Liver (tissue), 9 donors: Measurements from ENCODE around the gene SFMBT2. TPM values are rescaled to one million over a fixed set of nuclear protein-coding genes. Genes with fewer than 3 reads are reported as not detected.
"Not testable (repeated sequence)": the region's sequence is repeated elsewhere in the genome, so short reads cannot be mapped to it uniquely, and the experiment has no call there.

ENCODE experiments used
- DNase-seq: peaks from one replicate; pipeline ENCODE4 v3.0.0-alpha.2; 2017; ENCODE audit warnings: low spot score
- H3K27ac ChIP-seq, 2 donors: one replicate each; pipeline ENCODE4 v1.7.0; 2013; ENCODE audit warnings: inconsistent platforms in 2 of 2, low read length in 2 of 2, control low read depth in 1 of 2, low read depth in 1 of 2, mild to moderate bottlenecking in 1 of 2
- H3K27me3 ChIP-seq, 4 donors: one replicate each; pipeline versions ENCODE4 v1.6.1 to v1.7.0; 2013; ENCODE audit warnings: low read length in 3 of 4, inconsistent platforms in 1 of 4, mild to moderate bottlenecking in 1 of 4, moderate library complexity in 1 of 4; ENCODE audit not compliant: control insufficient read depth in 4 of 4, insufficient read depth in 4 of 4
- H3K36me3 ChIP-seq, 4 donors: one replicate each; pipeline versions ENCODE4 v1.6.1 to v1.7.0; 2013; ENCODE audit warnings: low read length in 3 of 4, mild to moderate bottlenecking in 3 of 4, low read depth in 1 of 4, moderate library complexity in 1 of 4; ENCODE audit not compliant: control insufficient read depth in 4 of 4, insufficient read depth in 3 of 4
- H3K4me1 ChIP-seq, 4 donors: one replicate each; pipeline versions ENCODE4 v1.6.1 to v1.7.0; 2013; ENCODE audit warnings: low read length in 3 of 4, mild to moderate bottlenecking in 3 of 4, moderate library complexity in 1 of 4; ENCODE audit not compliant: control insufficient read depth in 4 of 4, insufficient read depth in 4 of 4
- H3K4me3 ChIP-seq, 3 donors: one replicate each; pipeline versions ENCODE4 v1.6.1 to v1.7.0; 2013; ENCODE audit warnings: low read length in 3 of 3, control low read depth in 1 of 3, low read depth in 1 of 3, mild to moderate bottlenecking in 1 of 3
- H3K9ac ChIP-seq, 2 donors: one replicate each; pipeline ENCODE4 v1.7.0; 2013; ENCODE audit warnings: low read length in 2 of 2, mild to moderate bottlenecking in 2 of 2, moderate library complexity in 2 of 2, control low read depth in 1 of 2, low read depth in 1 of 2
- H3K9me3 ChIP-seq, 4 donors: one replicate each; pipeline versions ENCODE4 v1.6.1 to v1.7.0; 2013; ENCODE audit warnings: low read length in 3 of 4; ENCODE audit not compliant: control insufficient read depth in 4 of 4
- FOXA2 ChIP-seq: IDR thresholded peaks from 2 replicates; pipeline ENCODE4 v1.6.1; 2016; ENCODE audit warnings: antibody characterized with exemption
- HNF4A ChIP-seq, 2 donors: conservative IDR thresholded peaks; 2 replicates each; pipeline ENCODE4 v1.6.1; 2016; ENCODE audit warnings: antibody characterized with exemption in 2 of 2, mild to moderate bottlenecking in 2 of 2
- HNF4G ChIP-seq: IDR thresholded peaks from 2 replicates; pipeline ENCODE4 v1.6.1; 2016; ENCODE audit warnings: antibody characterized with exemption
- MAX ChIP-seq: IDR thresholded peaks from 2 replicates; pipeline ENCODE4 v1.6.1; 2016; ENCODE audit warnings: antibody characterized with exemption
- REST ChIP-seq: IDR thresholded peaks from 2 replicates; pipeline ENCODE4 v1.6.1; 2016; ENCODE audit warnings: antibody characterized with exemption, mild to moderate bottlenecking
- SP1 ChIP-seq: IDR thresholded peaks from 2 replicates; pipeline ENCODE4 v1.6.1; 2018; ENCODE audit warnings: antibody characterized with exemption, mild to moderate bottlenecking
- TAF1 ChIP-seq: conservative IDR thresholded peaks from 2 replicates; pipeline ENCODE4 v1.6.1; 2016; ENCODE audit warnings: antibody characterized with exemption, mild to moderate bottlenecking
- YY1 ChIP-seq: IDR thresholded peaks from 2 replicates; pipeline ENCODE4 v1.6.1; 2016; ENCODE audit warnings: antibody characterized with exemption, mild to moderate bottlenecking
- ZBTB33 ChIP-seq: IDR thresholded peaks from 2 replicates; pipeline ENCODE4 v1.6.1; 2016; ENCODE audit warnings: antibody characterized with exemption
- WGBS: extraction: QIAGEN DNeasy Blood & Tissue Kit; methylation state at CpG from one replicate; pipeline ENCODE4 v1.1.7; 2013; 5-methylcytosine and 5-hydroxymethylcytosine counted together
- polyA plus RNA-seq, 2 donors: library from polyadenylated mRNA; stranded (reverse) in 1 of 2; unstranded in 1 of 2; fragments of 200-250 nt in 1 of 2; fragments of >200 nt in 1 of 2; fragmentation: Nextera tagmentation in 1 of 2; extraction: Ambion mirVana in 1 of 2; gene quantifications; one replicate each; pipeline versions ENCODE4 v1.2.1 to v1.2.3, GENCODE V29; 2013 to 2015
- total RNA-seq, 2 donors: library from RNA; depleted of rRNA; stranded (reverse); fragments of >200 nt; gene quantifications; one replicate each; pipeline ENCODE4 v1.2.3, GENCODE V29; 2014
- donor health status: healthy.
- donor health status: healthy.
- donor health status: healthy.
- donor health status: healthy.
- donor health status: healthy.

The SFMBT2 gene
- total and polyA plus RNA-seq, 4 donors: 0.46 to 2.8 (median 1.5) TPM

DNA sequence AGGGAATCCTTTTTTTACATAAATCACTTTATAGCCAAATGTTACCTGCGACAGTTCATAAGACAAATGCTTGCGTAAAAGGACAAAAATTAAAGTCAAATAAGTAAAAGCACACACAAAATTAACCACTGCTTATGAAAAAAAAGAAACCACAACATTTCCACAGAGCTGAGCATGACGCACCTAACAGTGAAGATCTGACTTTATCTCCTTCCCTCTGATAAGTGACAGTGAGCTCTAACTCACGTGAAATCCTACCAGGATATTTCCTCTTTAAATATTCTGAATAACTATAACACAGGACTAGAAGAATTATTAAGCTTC, 225.5 kb downstream of the SFMBT2 start:
- TF ChIP-seq REST: no peak
- no peak for TF ChIP-seq FOXA2
- TF ChIP-seq YY1: no peak
- TF ChIP-seq SP1: peak; percentile 4
- Histone ChIP-seq H3K4me1 (peaks cover 0 to 4% (median 1%) of the 10 kb centered on the region in 4 donors), H3K4me3 (no peak overlapping the region), H3K27ac (no peak overlapping the region), H3K9me3 (no peaks in the 10 kb centered on the region), H3K36me3 (no peaks in the 10 kb centered on the region), H3K9ac (no peak overlapping the region), H3K27me3 (peaks cover 0 to 8% (median 0%) of the 10 kb centered on the region in 4 donors)
- 28% methylated on average over 4 of the region's 4 CpGs for WGBS
- DNase-seq: no peak

DNA sequence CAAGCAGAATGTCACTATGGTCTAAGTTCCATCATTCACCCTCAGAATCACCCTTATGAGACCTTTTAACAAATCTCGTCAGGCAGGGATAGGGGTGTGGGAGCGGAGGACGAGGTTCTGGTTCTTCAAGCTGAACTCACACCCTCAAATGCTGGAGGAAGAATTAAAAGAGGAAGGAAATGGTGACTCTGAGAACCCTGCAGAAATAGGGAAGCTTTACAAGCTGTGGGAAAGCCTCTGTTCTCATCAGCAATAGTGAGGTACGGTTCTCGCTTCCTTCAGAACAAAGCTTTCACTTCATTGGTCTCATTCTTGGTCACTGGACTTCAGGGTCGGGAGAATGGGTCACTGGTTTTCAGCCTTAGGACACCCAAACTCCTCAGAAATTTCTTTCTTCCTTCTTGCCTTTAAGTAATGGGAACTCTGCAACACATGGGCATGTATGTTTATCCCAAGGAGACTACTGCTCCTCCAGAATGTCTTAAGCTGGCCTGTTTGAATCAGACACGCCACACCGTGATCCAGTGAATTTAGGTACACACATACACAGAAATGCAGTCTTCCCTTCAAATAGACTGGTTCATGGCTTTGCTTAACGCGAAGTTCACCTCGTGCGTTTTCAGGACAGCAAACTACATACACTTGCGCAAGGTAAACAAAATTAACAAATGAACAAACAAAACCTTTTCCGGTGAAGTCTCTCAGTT, 226.0 kb downstream of the SFMBT2 start:
- no peak overlapping the region for H3K9ac ChIP-seq
- no peak for TF ChIP-seq HNF4G
- peak; percentile 44 for TF ChIP-seq MAX
- no peak for TF ChIP-seq ZBTB33
- TF ChIP-seq HNF4A (conservative IDR thresholded peaks at IDR 0.05): peak; percentile 11 to 23
- peak; percentile 17 for TF ChIP-seq SP1
- no peak for TF ChIP-seq TAF1
- H3K36me3 ChIP-seq: no peaks in the 10 kb centered on the region
- H3K27ac ChIP-seq: no peak overlapping the region
- peaks cover 0 to 4% (median 1%) of the 10 kb centered on the region in 4 donors for H3K4me1 ChIP-seq
- WGBS: 54% methylated on average over 14 of the region's 14 CpGs
- no peak for DNase-seq
- H3K9me3 ChIP-seq: no peaks in the 10 kb centered on the region
- peaks cover 0 to 8% (median 0%) of the 10 kb centered on the region in 4 donors for H3K27me3 ChIP-seq
- H3K4me3 ChIP-seq: no peak overlapping the region

GRCh38 chr10:7184116-7184515, 226.7 kb downstream of the SFMBT2 start:
- not testable (repeated sequence) for H3K9me3 ChIP-seq, H3K27me3 ChIP-seq, H3K4me1 ChIP-seq, H3K4me3 ChIP-seq, H3K36me3 ChIP-seq, DNase-seq, H3K9ac ChIP-seq
- WGBS: 88% methylated on average over 2 of the region's 2 CpGs
- peak overlapping the region in 1 of 2 donors; percentile 23 for H3K27ac ChIP-seq

GRCh38 chr10:7182327-7182726, 228.5 kb downstream of the SFMBT2 start:
- H3K27ac ChIP-seq, H3K27me3 ChIP-seq, H3K9ac ChIP-seq, H3K4me1 ChIP-seq, H3K9me3 ChIP-seq, H3K36me3 ChIP-seq, DNase-seq, H3K4me3 ChIP-seq: not testable (repeated sequence)
- WGBS: 94% methylated on average over 1 of the region's 1 CpG
